HG02943 (cell line): ENCODE measurements around the gene RPTN.
"Not testable (repeated sequence)": the region's sequence is repeated elsewhere in the genome, so short reads cannot be mapped to it uniquely, and the experiment has no call there.

ENCODE experiments used
- ATAC-seq: cut with Tn5 transposase; IDR thresholded peaks from one replicate; pipeline ENCODE4 v1.9.1; 2021; ENCODE audit warnings: mild to moderate bottlenecking, low read depth, moderate library complexity; ENCODE audit not compliant: unreplicated experiment

Gene RPTN

GRCh38 chr1:152166966-152167365 lies 7.9 kb upstream of the RPTN start:
- no peak for ATAC-seq

GRCh38 chr1:152165286-152166077 lies 6.5 kb upstream of the RPTN start:
- ATAC-seq = no peak

GRCh38 chr1:152164517-152165136 lies 5.6 kb upstream of the RPTN start:
- ATAC-seq = no peak

DNA sequence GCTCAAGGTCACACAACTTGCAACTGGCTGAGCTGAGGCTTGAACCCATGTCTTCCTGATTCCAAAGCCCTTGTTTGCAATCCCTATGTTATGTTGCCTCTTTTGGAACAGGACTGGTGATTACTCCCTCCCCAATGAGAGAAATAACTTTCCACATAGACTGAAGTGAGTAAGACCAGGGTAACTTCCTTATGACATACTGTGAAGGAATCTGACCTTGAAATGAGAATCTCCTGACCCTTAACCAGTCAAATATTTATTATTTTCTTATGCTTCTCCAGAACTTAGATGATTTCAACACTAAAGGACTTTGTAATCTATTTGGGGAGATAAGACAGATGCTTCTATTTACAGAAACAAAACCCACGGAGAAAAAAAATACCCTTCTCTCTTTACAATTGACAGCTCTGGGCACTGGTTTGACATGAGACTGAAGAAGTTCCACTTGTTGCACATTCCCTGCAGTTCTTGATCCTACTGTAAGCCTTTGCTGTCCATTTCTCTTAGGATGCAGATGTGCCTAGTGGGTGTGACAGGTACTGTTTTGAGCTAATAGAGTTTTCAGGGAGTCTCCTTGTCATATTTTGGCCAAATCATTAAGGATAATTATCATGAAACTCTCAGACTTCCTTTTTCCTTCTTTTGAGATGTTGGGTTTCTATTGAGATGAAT lies 3.9 kb upstream of the RPTN start:
- ATAC-seq = no peak

DNA sequence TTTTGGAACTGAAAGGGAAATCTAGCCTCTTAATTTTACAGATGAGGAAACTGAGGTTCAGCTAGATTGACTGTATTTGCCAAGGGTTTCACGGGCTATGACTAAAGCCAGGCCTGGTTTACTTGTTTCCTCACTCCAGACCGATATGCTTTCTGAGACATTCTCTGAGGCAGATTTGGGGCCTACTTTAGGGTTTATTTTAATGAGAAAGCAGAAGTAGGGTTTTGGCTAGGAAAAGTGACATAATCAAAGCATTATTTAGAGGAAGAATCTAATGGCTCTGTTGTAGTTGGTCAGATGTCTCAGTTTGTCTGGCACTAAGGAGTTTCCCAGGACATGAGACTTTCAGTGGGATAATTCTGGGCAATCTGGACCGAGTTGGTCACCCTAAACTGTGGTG lies 1.5 kb upstream of the RPTN start:
- no peak for ATAC-seq

DNA sequence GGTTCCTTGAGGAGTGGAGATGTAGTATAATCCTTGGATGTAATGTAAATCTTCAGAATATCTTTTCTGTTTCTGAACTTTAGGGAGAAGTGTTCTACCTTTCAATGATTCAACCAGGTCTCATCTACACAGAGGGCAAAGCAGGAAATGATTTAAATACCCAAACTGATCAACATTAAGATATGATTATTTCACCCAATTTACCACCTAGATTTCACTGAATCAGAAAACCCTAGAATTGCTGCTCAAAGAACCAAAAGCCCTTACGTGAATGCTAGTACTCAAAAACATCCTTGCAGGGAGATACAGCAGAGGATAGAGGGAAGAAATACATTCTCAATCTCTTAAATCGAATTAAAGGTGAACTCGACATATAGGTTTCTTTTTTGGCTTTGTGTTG lies 5.0 kb downstream of the RPTN start:
- ATAC-seq = no peak

GRCh38 chr1:152151646-152152045 lies 7.4 kb downstream of the RPTN start:
- ATAC-seq = no peak

- ATAC-seq = no peak
Measured at GRCh38 chr1:152148981-152149380, 10.0 kb downstream of the RPTN start.

DNA sequence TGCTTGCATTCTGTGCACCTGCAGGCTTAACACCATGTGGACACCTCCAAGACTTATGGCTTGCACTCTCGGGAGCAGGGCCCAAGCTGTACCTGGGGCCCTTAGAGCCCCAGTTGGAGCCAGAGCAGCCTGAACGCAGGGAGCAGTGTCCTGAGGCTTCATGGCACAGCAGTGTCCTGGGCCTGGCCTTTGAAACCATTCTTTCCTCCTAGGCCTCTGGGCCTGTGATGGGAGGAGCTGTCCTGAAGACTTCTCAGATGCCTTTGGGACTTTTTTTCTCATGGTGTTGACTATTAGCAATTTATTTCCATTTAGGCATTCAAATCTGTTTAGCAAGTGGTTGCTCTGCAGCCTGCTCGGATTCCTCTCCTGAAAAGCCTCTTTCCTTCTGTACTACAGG lies 11.0 kb downstream of the RPTN start:
- ATAC-seq = no peak

GRCh38 chr1:152145769-152146168 lies 13.3 kb downstream of the RPTN start:
- no peak for ATAC-seq

- not testable (repeated sequence) for ATAC-seq
Measured at GRCh38 chr1:152144674-152145183, 14.3 kb downstream of the RPTN start.

- no peak for ATAC-seq
Measured at GRCh38 chr1:152143150-152143887, 15.7 kb downstream of the RPTN start.

DNA sequence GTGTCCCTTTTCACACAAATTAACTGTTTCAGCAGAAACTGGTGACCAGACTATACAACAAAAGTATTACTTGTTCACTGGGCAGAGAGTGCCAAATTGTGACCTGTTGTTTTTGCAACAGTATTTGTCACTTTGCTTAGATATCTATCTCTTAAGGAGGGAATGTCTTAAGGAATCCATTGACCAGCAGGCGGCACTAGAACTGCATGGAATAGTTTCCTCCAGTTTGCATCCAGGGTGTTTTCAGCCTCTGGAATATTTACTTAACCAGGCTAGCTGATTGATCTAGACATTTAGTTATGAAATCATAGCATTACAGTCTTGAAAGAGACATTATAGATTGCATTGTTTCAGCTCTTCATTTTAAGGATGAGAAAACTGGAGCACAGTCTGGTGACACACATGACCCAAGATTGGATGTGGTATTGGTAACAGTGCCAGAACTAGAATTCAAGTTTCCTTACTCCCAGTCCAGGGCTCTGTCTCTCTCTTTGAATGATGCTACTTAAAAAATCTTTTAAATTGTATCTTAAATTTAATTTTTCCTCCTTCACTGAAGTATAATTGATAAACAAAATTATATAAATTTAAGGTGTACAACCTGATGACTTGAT lies 16.9 kb downstream of the RPTN start:
- no peak for ATAC-seq

DNA sequence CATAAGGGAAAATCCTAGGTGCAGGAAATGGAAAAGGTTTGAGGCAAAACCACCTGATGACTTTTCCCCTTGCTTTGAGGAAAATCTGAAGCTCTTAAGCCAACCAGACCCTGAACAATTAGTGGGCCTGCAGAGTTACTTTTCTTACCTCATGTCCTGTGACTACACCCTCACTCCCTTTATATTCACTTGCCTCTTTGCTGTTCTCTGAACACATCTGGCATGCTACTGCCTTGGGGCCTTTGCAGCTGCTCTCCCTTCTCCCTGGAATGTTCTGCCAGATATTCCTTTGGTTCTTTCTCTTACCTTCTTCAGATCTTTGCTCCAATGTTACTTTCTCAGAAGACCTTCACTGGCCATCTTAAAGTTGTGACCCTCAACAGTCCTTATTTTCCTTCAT lies 21.8 kb downstream of the RPTN start:
- no peak for ATAC-seq

DNA sequence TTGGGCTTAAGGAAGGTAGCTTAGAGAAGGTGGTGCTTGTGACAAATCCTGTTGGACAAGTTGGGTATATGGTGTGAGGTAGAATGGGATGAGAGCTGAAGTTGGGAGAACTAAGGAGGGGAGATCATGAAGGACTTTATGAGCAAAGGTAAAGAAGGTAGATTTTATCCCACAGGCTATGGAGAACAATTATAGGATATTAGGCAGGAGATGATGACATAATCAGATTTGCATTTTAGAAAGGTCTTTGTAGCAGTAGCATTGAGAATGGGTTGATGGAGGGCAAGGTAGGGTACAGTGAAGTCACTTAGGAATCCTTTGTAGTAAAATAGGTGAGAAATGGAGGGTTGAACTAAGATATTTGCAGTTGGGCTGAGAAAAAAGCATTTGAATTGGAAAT lies 28.8 kb downstream of the RPTN start:
- no peak for ATAC-seq

DNA sequence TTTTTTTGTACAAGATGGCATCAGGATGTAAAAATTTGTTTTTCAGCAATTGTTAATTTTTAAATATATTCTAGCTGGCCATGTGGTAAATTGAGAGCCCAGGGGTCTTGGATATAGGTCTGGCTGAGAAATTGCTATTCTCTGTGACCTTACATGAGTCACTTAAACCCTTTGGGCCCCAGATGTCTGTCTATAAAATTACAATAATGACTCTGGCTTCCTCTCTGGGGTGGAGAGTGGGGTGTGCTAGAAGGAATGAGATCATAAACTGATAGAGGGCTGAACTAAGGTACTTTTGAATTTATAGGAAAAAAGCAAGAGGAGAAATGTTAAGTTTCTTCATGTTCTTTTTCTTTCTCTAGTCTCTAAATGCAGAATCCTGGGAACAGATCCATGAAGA lies 31.4 kb downstream of the RPTN start:
- no peak for ATAC-seq

GRCh38 chr1:152125834-152126443 lies 33.1 kb downstream of the RPTN start:
- no peak for ATAC-seq

DNA sequence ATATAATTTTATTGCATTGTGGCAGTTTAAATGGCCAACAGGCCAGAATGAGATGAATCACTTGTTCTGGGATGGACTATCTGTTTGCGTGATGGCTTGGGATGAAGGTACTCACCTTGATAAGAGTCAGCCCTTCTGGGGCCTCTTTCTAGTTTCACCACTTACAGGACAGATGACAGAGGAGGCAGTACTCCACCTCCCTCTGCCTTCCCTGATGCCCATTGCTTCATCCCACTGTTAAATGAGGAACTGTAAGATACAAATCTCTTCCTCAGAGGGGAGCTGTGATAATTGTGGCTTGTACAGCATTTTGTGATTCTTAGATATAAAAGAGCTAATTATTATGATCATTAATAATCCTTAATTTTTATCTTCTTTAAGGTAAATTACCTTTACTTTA lies 40.1 kb downstream of the RPTN start:
- no peak for ATAC-seq

- no peak for ATAC-seq
Measured at GRCh38 chr1:152115344-152115743, 43.7 kb downstream of the RPTN start, which contains the start of gene TCHH. TSS of gene TCHH (minus strand) at chr1:152115444. CDS start at chr1:152114080, 1,364 bp downstream.

GRCh38 chr1:152112885-152113432 lies 46.1 kb downstream of the RPTN start:
- ATAC-seq = no peak
